SK-N-SH (cell line): ENCODE results near the gene RIOK1. TPM values are rescaled to one million over a fixed set of nuclear protein-coding genes. Genes with fewer than 3 reads are reported as not detected.

Source experiments
- CTCF ChIA-PET: fragments of 300-600, 350-600 bp; formaldehyde crosslinking; extraction: SDS; loops from one replicate; lab custom pipeline; 2021; lab: Yijun Ruan, JAX
- POLR2A ChIA-PET: fragments of 350-600 bp; sonication (Branson Sonifier 250); formaldehyde crosslinking; extraction: SDS; loops from one replicate; lab custom pipeline; 2020; ENCODE audit warnings: antibody characterized with exemption, inconsistent platforms; lab: Yijun Ruan, JAX
- DNase-seq: peaks from one replicate; pipeline ENCODE4 v3.0.0; 2012
- H2AFZ ChIP-seq: fragments of 200-600 bp; sonication (generic); 2 replicates; pipeline ENCODE4 v1.8.1; 2016; ENCODE audit warnings: antibody characterized with exemption, mild to moderate bottlenecking, low read depth
- H3F3A ChIP-seq: fragments of 200-600 bp; sonication (generic); replicated peaks from 2 replicates; pipeline ENCODE3; 2016; ENCODE audit warnings: antibody characterized with exemption, mild to moderate bottlenecking; ENCODE audit not compliant: insufficient read depth
- H3K27ac ChIP-seq, 2 experiments: fragments of 200-500 bp in 1 of 2; fragments of 200-600 bp in 1 of 2; sonication (Bioruptor generic) in 1 of 2; sonication (generic), shearing (Covaris generic) in 1 of 2; 2 replicates each; pipeline versions ENCODE4 v1.5.1 to v1.6.1; 2014 to 2016; ENCODE audit warnings: low read depth in 2 of 2, inconsistent platforms in 1 of 2, low read length in 1 of 2, mild to moderate bottlenecking in 1 of 2, mixed read lengths in 1 of 2
- H3K27me3 ChIP-seq: fragments of 200-600 bp; sonication (generic), shearing (Covaris generic); 2 replicates; pipeline ENCODE4 v1.6.1; 2016; ENCODE audit warnings: mixed run types; ENCODE audit not compliant: insufficient read depth
- H3K36me3 ChIP-seq, 2 experiments: fragments of 200-500 bp in 1 of 2; fragments of 200-600 bp in 1 of 2; sonication (Bioruptor generic) in 1 of 2; sonication (generic) in 1 of 2; replicated peaks in 1 of 2; 2 replicates each; pipeline versions ENCODE3 to v1.5.1; 2014 to 2016; ENCODE audit warnings: low read length in 1 of 2, mild to moderate bottlenecking in 1 of 2; ENCODE audit not compliant: insufficient read depth in 2 of 2, control insufficient read depth in 1 of 2
- H3K4me1 ChIP-seq, 2 experiments: fragments of 200-500 bp in 1 of 2; fragments of 200-600 bp in 1 of 2; sonication (Bioruptor generic) in 1 of 2; sonication (generic), shearing (Covaris generic) in 1 of 2; 2 replicates each; pipeline versions ENCODE4 v1.5.1 to v1.6.1; 2014 to 2016; ENCODE audit warnings: low read depth in 1 of 2, low read length in 1 of 2, mixed run types in 1 of 2; ENCODE audit not compliant: insufficient read depth in 2 of 2, control insufficient read depth in 1 of 2
- H3K4me2 ChIP-seq: fragments of 200-600 bp; sonication (generic), shearing (Covaris generic); 2 replicates; pipeline ENCODE4 v1.6.1; 2017; ENCODE audit warnings: mixed run types
- H3K4me3 ChIP-seq, 2 experiments: fragments of 200-500 bp in 1 of 2; fragments of 200-600 bp in 1 of 2; sonication (Bioruptor generic) in 1 of 2; sonication (generic), shearing (Covaris generic) in 1 of 2; 2 replicates each; pipeline versions ENCODE4 v1.5.1 to v1.8.1; 2014 to 2016; ENCODE audit warnings: low read depth in 2 of 2, inconsistent platforms in 1 of 2, low read length in 1 of 2, mild to moderate bottlenecking in 1 of 2, mixed read lengths in 1 of 2, moderate library complexity in 1 of 2
- H3K79me2 ChIP-seq: fragments of 200-600 bp; sonication (generic); 2 replicates; pipeline ENCODE4 v1.8.1; 2017; ENCODE audit warnings: mild to moderate bottlenecking; ENCODE audit not compliant: insufficient read depth
- H3K9ac ChIP-seq: fragments of 200-600 bp; sonication (generic); 2 replicates; pipeline ENCODE4 v1.6.1; 2017; ENCODE audit warnings: mixed run types
- H3K9me2 ChIP-seq: fragments of 200-600 bp; sonication (generic); 2 replicates; pipeline ENCODE4 v1.6.1; 2017; ENCODE audit warnings: mixed run types
- H3K9me3 ChIP-seq: fragments of 200-600 bp; sonication (generic); 2 replicates; pipeline ENCODE4 v1.6.1; 2017; ENCODE audit warnings: mixed run types, mild to moderate bottlenecking, moderate library complexity
- H4K20me1 ChIP-seq: fragments of 200-600 bp; sonication (generic); 2 replicates; pipeline ENCODE4 v1.6.1; 2017; ENCODE audit warnings: mild to moderate bottlenecking, mixed run types; ENCODE audit not compliant: insufficient read depth
- CHD2 ChIP-seq: fragments of 150-350 bp; IDR thresholded peaks from 2 replicates; pipeline ENCODE4 v1.6.1; 2018; ENCODE audit warnings: low read length; ENCODE audit not compliant: partially characterized antibody
- ELF1 ChIP-seq: IDR thresholded peaks from 2 replicates; pipeline ENCODE4 v1.4.0; 2012
- EP300 ChIP-seq, 2 experiments: IDR thresholded peaks; 2 replicates each; pipeline versions ENCODE4 v1.4.0 to v1.6.1; 2012; ENCODE audit warnings: borderline replicate concordance in 1 of 2, low read depth in 1 of 2, low read length in 1 of 2
- EZH2phosphoT487 ChIP-seq: fragments of 200-600 bp; sonication (generic); IDR thresholded peaks from 2 replicates; pipeline ENCODE4 v1.6.1; 2017; ENCODE audit warnings: low read depth, mixed run types, mild to moderate bottlenecking, antibody characterized with exemption, moderate library complexity, borderline replicate concordance
- FOXJ3 ChIP-seq: sonication (generic); formaldehyde crosslinking; IDR thresholded peaks from 2 replicates; pipeline ENCODE4 v1.5.1; 2020; ENCODE audit warnings: mild to moderate bottlenecking, missing genetic modification reagents
- FOXM1 ChIP-seq: IDR thresholded peaks from 2 replicates; pipeline ENCODE4 v1.4.0; 2012; ENCODE audit warnings: low read depth, mild to moderate bottlenecking
- GABPA ChIP-seq: IDR thresholded peaks from 2 replicates; pipeline ENCODE4 v1.4.0; 2012; ENCODE audit warnings: low read depth, mild to moderate bottlenecking
- GATA2 ChIP-seq: sonication (generic); formaldehyde crosslinking; IDR thresholded peaks from 2 replicates; pipeline ENCODE4 v1.5.0; 2020; ENCODE audit warnings: mild to moderate bottlenecking, missing genetic modification reagents
- MEF2A ChIP-seq: IDR thresholded peaks from 2 replicates; pipeline ENCODE4 v1.4.0; 2012; ENCODE audit warnings: low read depth, borderline replicate concordance
- NFIC ChIP-seq: IDR thresholded peaks from 2 replicates; pipeline ENCODE4 v1.4.0; 2012; ENCODE audit warnings: borderline replicate concordance
- PBX3 ChIP-seq: IDR thresholded peaks from 2 replicates; pipeline ENCODE4; 2012
- POLR2AphosphoS5 ChIP-seq: IDR thresholded peaks from 2 replicates; pipeline ENCODE4 v1.6.1; 2012; ENCODE audit warnings: low read depth, low read length
- RCOR1 ChIP-seq: fragments of 150-350 bp; IDR thresholded peaks from 2 replicates; pipeline ENCODE4 v1.6.1; 2017; ENCODE audit warnings: antibody characterized with exemption, low read length
- REST ChIP-seq: IDR thresholded peaks from 2 replicates; pipeline ENCODE4 v1.6.1; 2012; ENCODE audit warnings: mild to moderate bottlenecking, low read depth, low read length, moderate library complexity
- RFX5 ChIP-seq: IDR thresholded peaks from 2 replicates; pipeline ENCODE4 v1.6.1; 2012; ENCODE audit warnings: mild to moderate bottlenecking, improper control_type of control experiment, low read length
- RXRA ChIP-seq: IDR thresholded peaks from 2 replicates; pipeline ENCODE4 v1.4.0; 2012; ENCODE audit warnings: low read depth, mild to moderate bottlenecking, borderline replicate concordance
- SIN3A ChIP-seq: IDR thresholded peaks from 2 replicates; pipeline ENCODE4 v1.6.1; 2012; ENCODE audit warnings: low read depth, mild to moderate bottlenecking, low read length, moderate library complexity, borderline replicate concordance
- SMC3 ChIP-seq: IDR thresholded peaks from 2 replicates; pipeline ENCODE4 v1.6.1; 2012; ENCODE audit warnings: low read depth, low read length, improper control_type of control experiment
- TAF1 ChIP-seq: IDR thresholded peaks from 2 replicates; pipeline ENCODE4 v1.6.1; 2012; ENCODE audit warnings: low read depth, mild to moderate bottlenecking, low read length, moderate library complexity, borderline replicate concordance
- TEAD4 ChIP-seq: IDR thresholded peaks from 2 replicates; pipeline ENCODE4 v1.4.0; 2012; ENCODE audit warnings: mild to moderate bottlenecking, borderline replicate concordance; ENCODE audit not compliant: insufficient read depth
- WGBS: methylation state at CpG from one replicate; pipeline ENCODE4 v1.1.6; 2017; ENCODE audit warnings: low lambda C conversion rate; 5-methylcytosine and 5-hydroxymethylcytosine counted together
- polyA plus RNA-seq, 3 experiments: library from polyadenylated mRNA; depleted of rRNA; stranded (reverse); fragments of >200 nt; gene quantifications; 2 replicates each; pipeline ENCODE4 v1.2.3, GENCODE V29; 2012
- TF ChIP-seq, protein P1 (sequence below): fragments of 150-350 bp; IDR thresholded peaks from 2 replicates; pipeline ENCODE4 v1.6.1; 2017; ENCODE audit warnings: antibody characterized with exemption, low read length, low read depth, borderline replicate concordance
- TF ChIP-seq, protein P2 (sequence below): IDR thresholded peaks from 2 replicates; pipeline ENCODE4 v1.4.0; 2012; ENCODE audit warnings: low read depth
- TF ChIP-seq, protein P3 (sequence below): IDR thresholded peaks from 2 replicates; pipeline ENCODE4 v1.4.0; 2012; ENCODE audit warnings: low read depth, borderline replicate concordance

The RIOK1 gene
- 16.3 and 18.7 TPM in 2 replicates for polyA plus RNA-seq (2012; rRNA removed)
- 14.4 and 14.5 TPM in 2 replicates for polyA plus RNA-seq (2012; cell fraction: cytosol; rRNA removed)
- 30.4 and 41.5 TPM in 2 replicates for polyA plus RNA-seq (2012; cell fraction: nucleus; rRNA removed)

GRCh38 chr6:7389451-7390225 lies at the start of gene RIOK1, which contains the start of gene CAGE1:
Gene RIOK1, plus strand, starts transcription at chr6:7389808. Its CDS starts 195 bp downstream, at chr6:7390003.
Gene CAGE1, minus strand, starts transcription at chr6:7389742. Its CDS starts 2,569 bp downstream, at chr6:7387173.
- peak within 1 kb of the TSS; percentile 94 for H2AFZ ChIP-seq
- ChIA-PET CTCF (interaction anchor here (1.0 to 3.2 kb wide), 10 partner anchors 12 to 222 kb away, joined by 3 to 17 read pairs (median 4); partner anchors contain the start of gene SSR1), POLR2A (interaction anchor here (1.0 to 2.3 kb wide), 5 partner anchors 15 to 113 kb away, joined by 3 to 11 read pairs (median 3); partner anchors contain the start of gene SSR1)
- 1% methylated on average over 20 of the region's 62 CpGs for WGBS
- peaks cover 8% of the 10 kb centered on the region for H3F3A ChIP-seq
- H3K79me2 ChIP-seq: peaks cover 27% of the 10 kb centered on the region
- no peaks in the 10 kb centered on the region for H4K20me1 ChIP-seq
- H3K9ac ChIP-seq: peak within 1 kb of the TSS; percentile 74
- DNase-seq: peak; percentile 94
- no peaks in the 10 kb centered on the region for H3K9me3 ChIP-seq
- H3K4me2 ChIP-seq: peak within 1 kb of the TSS; percentile 80
- H3K27ac ChIP-seq: peak within 1 kb of the TSS; percentile 77 to 93
- peak within 1 kb of the TSS; percentile 82 to 90 for H3K4me3 ChIP-seq
- H3K9me2 ChIP-seq: no peaks in the 10 kb centered on the region
- peaks cover 6 to 11% of the 10 kb centered on the region in 2 experiments for H3K36me3 ChIP-seq
- H3K27me3 ChIP-seq: no peaks in the 10 kb centered on the region
- H3K4me1 ChIP-seq: peaks cover 0 to 14% of the 10 kb centered on the region in 2 experiments; a peak in 3 of 4 replicates
- TF ChIP-seq NFIC (no peak), TEAD4 (no peak), SIN3A (peak; percentile 90), SMC3 (no peak), RXRA (no peak), FOXM1 (no peak), EZH2phosphoT487 (no peak), POLR2AphosphoS5 (peak; percentile 96), TAF1 (peak; percentile 92), RFX5 (no peak), FOXJ3 (CRISPR knock-in tag) (no peak), GABPA (peak; percentile 97), RCOR1 (no peak), CHD2 (peak; percentile 54), MEF2A (no peak), PBX3 (peak; percentile 46; the same call in 1 of the 2 replicates), ELF1 (no peak; the same call in none of the 2 replicates), REST (peak; percentile 2; the same call in 1 of the 2 replicates), EP300 (IDR thresholded peaks at IDR 0.05; ENCODE audit: borderline replicate concordance in 1 of 2, low read depth in 1 of 2, low read length in 1 of 2) (no peak; a peak in 1 of 4 replicates), GATA2 (no peak)
- TF ChIP-seq, protein P1, sequence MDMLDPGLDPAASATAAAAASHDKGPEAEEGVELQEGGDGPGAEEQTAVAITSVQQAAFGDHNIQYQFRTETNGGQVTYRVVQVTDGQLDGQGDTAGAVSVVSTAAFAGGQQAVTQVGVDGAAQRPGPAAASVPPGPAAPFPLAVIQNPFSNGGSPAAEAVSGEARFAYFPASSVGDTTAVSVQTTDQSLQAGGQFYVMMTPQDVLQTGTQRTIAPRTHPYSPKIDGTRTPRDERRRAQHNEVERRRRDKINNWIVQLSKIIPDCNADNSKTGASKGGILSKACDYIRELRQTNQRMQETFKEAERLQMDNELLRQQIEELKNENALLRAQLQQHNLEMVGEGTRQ: 0 out of 2 replicates have a peak, but pooled peaks have one; percentile 8
- TF ChIP-seq, protein P2, sequence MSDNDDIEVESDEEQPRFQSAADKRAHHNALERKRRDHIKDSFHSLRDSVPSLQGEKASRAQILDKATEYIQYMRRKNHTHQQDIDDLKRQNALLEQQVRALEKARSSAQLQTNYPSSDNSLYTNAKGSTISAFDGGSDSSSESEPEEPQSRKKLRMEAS: peak; percentile 99
- TF ChIP-seq, protein P3, sequence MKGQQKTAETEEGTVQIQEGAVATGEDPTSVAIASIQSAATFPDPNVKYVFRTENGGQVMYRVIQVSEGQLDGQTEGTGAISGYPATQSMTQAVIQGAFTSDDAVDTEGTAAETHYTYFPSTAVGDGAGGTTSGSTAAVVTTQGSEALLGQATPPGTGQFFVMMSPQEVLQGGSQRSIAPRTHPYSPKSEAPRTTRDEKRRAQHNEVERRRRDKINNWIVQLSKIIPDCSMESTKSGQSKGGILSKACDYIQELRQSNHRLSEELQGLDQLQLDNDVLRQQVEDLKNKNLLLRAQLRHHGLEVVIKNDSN: peak; percentile 42; the same call in 1 of the 2 replicates
